Left colon (tissue), 2 donors: Measurements from ENCODE around the gene GDF10. TPM values are rescaled to one million over a fixed set of nuclear protein-coding genes. Genes with fewer than 3 reads are reported as not detected.

Experiments used
- ATAC-seq: fragments of 200-7000 bp; cut with Tn5 transposase; one replicate; pipeline ENCODE4 v1.9.1; 2020; ENCODE audit warnings: mild to moderate bottlenecking, moderate library complexity
- DNase-seq, 2 donors: peaks; one replicate each; pipeline ENCODE4 v3.0.0-alpha.2; 2020
- intact Hi-C, 2 donors: fragments of 100-400 bp; cut with DNase I in 1 of 2; cut with micrococcal nuclease in 1 of 2; formaldehyde crosslinking; loops; one replicate each; pipeline versions ENCODE4 v1.11.2 to v1.14.0; 2022; cut with DNase I, micrococcal nuclease
- total RNA-seq, 2 donors: library from RNA; stranded (reverse); fragmentation: NEBNext Ultra II Directional; extraction: Animal tissue kit (Norgen Biotek cat#: 25700); gene quantifications; one replicate each; pipeline ENCODE4 v1.2.1, GENCODE V29; 2021
- donor health status: DM: no; HTN: no; CAD: no.
- donor health status: DM: yes; HTN: yes; CAD: no.

The GDF10 gene
- total RNA-seq, 2 donors from 2014 or later: 0.12 to 0.67 TPM

DNA sequence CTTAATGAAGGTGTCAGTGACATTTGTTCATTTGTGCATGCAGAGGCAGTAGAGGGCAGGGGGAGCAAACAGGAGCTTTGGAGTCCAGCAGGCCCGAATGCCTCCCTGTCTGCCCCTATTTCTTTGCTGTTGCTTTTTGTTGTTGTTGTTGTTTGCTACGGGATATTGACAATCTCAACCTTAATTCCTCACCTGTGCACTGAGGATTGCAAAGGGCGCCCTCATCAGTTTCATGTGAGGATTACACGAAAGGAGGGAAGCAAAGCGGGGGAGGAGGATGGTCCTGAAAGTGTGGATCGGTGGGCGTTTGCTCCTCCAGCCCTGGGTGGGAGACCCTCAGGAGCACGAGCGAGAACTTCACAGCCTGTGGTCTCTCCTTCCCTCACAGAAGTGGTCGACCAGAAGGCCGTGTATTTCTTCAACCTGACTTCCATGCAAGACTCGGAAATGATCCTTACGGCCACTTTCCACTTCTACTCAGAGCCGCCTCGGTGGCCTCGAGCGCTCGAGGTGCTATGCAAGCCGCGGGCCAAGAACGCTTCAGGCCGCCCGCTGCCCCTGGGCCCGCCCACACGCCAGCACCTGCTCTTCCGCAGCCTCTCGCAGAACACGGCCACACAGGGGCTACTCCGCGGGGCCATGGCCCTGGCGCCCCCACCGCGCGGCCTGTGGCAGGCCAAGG, 9.6 kb downstream of the GDF10 start:
- ATAC-seq: no peak
- no peak for DNase-seq
- intact Hi-C loops: loop anchor here in 1 of 2 donors (5.0 kb wide), 1 partner anchor 262 kb away; no protein-coding TSS in a partner anchor

DNA sequence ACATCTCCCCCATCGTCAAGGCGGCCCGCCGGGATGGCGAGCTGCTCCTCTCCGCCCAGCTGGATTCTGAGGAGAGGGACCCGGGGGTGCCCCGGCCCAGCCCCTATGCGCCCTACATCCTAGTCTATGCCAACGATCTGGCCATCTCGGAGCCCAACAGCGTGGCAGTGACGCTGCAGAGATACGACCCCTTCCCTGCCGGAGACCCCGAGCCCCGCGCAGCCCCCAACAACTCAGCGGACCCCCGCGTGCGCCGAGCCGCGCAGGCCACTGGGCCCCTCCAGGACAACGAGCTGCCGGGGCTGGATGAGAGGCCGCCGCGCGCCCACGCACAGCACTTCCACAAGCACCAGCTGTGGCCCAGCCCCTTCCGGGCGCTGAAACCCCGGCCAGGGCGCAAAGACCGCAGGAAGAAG, 10.1 kb downstream of the GDF10 start:
- DNase-seq: no peak
- intact Hi-C loops: loop anchor here in 1 of 2 donors (5.0 kb wide), 1 partner anchor 263 kb away; no protein-coding TSS in a partner anchor
- no peak for ATAC-seq

DNA sequence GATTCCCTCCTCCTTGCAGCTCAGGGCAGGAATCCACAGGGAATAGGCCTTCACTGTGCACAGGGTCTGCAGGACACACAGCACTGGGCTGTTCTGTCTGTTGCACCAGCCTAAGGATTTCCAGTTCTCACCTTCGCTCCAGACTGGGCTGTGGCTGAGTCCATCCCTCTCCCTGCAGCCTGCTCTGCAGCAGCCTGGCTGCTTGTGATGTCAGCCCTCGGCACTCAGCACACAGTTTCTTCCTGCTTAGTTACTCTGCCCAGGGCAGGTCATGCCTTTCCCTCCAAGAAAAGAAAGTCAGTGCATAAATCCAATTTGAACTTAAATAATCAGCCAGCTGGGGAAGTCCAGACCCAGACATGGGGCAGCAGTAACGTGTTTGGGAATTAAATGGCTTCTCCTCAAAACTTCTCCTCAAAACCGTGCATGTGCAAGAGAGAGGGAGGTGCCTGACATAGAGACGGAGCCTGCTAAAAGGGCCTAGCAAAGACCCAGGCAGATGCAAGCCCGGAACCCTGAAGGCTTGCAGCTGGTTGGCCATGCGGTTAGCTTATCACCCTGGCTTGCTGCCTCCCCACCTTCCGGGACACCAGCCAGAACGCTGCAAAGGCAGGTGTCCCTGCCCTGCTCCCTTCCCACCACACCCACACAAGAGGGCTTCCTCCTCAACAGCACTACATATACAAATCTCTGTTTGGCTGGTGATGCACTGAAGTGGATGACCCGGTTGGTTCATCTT, 11.4 kb downstream of the GDF10 start:
- DNase-seq: peak; percentile 78 to 84
- peak; percentile 95 for ATAC-seq
- intact Hi-C loops: loop anchor here in 1 of 2 donors (5.0 kb wide), 1 partner anchor 264 kb away; no protein-coding TSS in a partner anchor

DNA sequence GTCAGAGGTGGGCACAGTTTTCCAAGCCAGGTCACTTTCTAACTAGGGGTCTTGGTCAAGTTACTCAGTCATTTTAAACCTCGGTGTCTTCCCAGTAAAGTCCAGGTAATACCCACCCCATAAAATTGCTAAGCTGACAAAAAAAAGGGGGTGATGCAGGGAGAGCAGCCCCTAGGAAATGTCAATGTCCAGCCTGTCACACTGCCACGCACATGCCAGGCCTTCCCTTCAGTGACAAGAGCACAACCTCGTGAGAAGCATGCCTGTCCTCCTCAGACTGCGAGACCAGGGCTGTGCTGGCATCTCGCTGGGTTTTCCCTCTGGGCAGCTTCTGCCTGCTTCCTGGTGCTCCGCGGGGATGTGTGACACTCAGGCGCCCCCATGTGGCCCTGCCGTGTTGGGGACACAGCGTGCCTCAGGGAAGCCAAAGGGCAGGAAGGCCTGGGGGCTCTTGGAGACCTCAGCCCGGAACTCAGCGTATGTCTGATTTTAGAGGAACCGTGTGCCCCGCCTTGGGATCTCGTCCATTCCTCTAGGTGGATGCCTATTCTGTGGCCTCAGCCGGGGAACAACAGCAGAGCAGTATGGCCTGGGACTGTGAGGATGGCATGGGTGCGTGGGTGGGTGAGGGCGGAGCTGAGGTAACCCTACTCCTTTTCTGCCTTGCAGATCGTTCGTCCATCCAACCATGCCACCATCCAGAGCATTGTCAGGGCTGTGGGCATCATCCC, 12.1 kb downstream of the GDF10 start:
- ATAC-seq (peak; percentile 92), DNase-seq (peak; percentile 81 to 90)

DNA sequence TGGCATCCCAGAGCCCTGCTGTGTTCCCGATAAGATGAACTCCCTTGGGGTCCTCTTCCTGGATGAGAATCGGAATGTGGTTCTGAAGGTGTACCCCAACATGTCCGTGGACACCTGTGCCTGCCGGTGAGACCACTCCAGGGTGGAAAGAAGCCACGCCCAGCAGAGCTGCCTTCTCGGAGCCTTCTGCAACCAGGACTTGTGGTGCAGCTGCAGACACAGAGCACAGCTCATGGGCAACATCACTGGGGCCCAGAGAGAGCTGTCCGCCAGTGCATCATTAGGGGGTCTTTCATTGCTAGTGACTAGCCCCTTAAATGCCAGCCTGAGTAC, 12.6 kb downstream of the GDF10 start:
- ATAC-seq (no peak), DNase-seq (no peak)
- intact Hi-C loops: loop anchor here in 1 of 2 donors (5.0 kb wide), 1 partner anchor 265 kb away; no protein-coding TSS in a partner anchor

More for the DNA sequence above, 12.1 kb downstream of the GDF10 start:
- intact Hi-C loops: loop anchor here in 1 of 2 donors (5.0 kb wide), 1 partner anchor 265 kb away; no protein-coding TSS in a partner anchor

DNA sequence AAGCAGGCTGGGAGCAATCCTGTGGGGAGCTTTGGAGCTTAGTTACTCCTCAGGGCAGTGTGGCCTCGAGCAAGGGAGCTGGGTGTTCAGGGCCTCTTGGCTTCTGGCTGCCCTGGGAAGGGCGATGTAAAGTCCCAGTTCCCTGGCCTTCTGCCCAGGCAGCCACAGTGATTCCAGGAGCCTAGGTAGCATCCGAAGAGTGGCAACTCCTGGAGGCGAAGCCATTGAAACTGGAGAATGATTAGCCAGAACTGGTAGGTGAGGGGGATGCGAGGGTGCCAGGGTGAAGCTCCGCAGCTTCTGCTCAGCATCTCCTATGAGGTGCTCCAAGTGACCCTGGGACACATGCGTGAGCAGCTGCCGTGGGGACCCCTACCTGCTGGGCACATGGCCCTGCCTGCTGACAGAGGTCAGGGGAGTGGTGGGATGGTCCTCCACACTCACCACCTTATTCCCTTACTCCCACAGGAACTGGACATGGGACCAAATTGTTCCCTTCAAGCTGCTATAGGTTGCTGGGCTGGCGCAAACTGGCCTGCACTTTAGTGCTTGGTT, 14.5 kb downstream of the GDF10 start:
- ATAC-seq (no peak), DNase-seq (no peak)
- intact Hi-C loops: loop anchor here in 1 of 2 donors (5.0 kb wide), 1 partner anchor 267 kb away; no protein-coding TSS in a partner anchor

DNA sequence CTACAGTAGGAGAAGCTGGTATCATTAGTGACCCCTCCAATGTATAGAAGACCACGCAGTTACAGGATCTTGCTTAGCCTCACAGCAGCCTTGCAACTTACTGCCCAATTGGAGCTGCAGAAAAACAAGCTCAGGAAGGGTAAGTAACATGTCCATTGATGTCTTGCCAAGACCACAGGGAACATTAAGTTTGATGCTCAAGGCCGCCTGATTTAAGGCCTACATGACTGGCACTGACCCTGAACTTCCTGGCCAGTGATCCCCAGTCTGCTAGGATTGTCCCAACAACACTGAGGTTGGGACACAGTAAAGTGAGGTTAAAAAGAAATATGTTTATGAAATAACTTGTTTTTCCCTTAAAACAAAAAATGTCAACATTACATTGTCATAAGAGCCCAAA, 15.4 kb downstream of the GDF10 start:
- intact Hi-C loops: no loop called here
- ATAC-seq (no peak), DNase-seq (no peak)

DNA sequence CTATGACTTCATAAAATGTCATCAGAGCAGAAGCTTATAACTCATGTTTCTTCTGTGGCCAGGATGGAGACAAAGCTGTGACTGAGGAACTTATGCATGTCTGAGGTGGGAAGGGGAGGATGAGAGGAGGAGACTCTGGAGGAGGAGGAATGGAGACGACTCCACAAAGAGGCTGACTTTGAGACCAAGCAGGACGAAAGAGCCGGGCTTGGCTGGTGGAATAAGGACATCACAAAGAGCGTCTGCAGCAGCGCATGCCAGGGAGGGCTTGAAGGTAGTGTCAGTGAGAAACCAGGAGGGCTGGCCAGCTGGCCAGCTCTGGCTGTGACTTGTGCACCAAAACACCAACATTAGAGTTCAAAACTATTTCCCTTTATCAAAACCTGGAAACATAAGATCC, 16.1 kb downstream of the GDF10 start:
- intact Hi-C loops: no loop called here
- ATAC-seq (no peak), DNase-seq (no peak)

DNA sequence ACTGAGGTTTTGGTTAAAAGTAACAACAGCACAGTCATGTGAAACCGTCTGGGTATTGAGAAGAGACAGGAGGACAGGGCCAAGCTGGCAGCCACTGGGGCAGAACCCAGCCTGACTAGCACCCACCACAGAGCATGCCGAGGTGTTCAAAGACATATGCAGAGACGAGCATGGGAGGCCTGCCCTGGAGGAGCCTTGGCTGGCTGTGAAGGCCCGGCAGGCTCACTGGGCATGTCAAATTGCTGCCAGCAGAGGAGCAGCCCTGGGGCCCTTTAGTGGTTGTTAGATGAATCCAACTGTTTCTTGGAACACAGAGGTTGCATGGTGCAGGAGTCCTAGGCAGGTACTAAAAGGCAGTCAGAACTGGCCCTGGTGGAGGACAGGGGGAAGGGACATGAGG, 17.3 kb downstream of the GDF10 start:
- ATAC-seq: no peak
- intact Hi-C loops: no loop called here
- no peak for DNase-seq

DNA sequence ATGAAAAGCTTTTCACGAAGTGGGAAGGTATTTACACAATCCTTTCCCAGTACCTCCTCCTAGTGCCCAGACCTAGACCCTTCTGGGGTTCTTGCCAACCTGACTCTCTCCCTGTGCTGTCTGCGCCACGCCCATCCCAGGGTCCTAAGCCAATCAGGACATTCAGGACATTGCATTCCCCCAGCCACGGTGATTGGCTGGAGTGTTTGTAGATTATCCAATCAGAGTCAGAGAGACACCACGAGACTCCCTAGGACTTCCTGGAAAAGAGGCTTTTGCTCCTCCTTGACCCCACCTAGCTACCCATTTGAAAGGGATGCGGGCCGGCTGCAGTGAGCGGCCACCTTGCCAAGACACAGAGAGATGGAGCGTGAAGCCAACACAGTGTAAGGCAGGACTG, 18.7 kb downstream of the GDF10 start:
- intact Hi-C loops: no loop called here
- DNase-seq: no peak
- ATAC-seq: no peak

DNA sequence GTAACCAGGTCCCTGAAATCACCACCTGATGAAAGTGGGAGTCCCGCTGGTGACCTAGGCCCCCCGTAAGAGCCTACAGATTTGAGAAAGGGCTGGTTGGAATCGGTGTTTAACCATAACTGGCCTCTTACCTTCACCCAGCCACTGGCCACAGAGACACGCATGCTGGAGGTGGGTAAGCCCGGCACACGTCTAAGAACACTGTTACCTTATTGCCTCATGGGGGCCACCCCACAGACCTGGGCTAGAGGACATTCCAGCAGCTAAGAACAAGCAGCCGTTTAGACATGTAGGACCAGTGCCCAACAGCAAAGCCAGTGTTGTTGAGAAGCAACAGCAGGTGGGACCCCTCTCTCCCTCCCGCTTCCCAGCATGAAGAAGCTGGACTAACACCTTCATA, 19.8 kb downstream of the GDF10 start:
- ATAC-seq: no peak
- intact Hi-C loops: no loop called here

DNA sequence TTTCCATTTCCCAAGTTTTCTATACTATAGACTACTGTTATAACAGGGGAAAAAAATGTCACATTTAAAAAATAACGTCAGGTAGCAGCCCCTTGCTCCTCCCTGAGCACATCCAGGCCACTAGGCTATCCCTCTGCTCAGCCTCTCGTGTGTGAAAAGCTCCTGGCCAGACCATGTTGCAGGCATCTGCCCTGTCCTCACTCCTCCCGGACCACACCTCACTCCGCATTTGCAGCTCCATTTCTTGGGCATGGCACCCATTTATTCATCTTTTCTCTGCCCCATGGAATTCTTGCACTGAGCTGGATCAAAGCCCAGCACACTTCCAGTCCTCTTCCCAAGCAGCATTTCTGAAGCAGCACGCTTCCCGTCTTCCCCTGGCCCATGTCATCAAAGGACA, 20.8 kb downstream of the GDF10 start:
- intact Hi-C loops: no loop called here
- ATAC-seq: no peak
- DNase-seq: no peak

More for the DNA sequence above, 19.8 kb downstream of the GDF10 start:
- no peak for DNase-seq

DNA sequence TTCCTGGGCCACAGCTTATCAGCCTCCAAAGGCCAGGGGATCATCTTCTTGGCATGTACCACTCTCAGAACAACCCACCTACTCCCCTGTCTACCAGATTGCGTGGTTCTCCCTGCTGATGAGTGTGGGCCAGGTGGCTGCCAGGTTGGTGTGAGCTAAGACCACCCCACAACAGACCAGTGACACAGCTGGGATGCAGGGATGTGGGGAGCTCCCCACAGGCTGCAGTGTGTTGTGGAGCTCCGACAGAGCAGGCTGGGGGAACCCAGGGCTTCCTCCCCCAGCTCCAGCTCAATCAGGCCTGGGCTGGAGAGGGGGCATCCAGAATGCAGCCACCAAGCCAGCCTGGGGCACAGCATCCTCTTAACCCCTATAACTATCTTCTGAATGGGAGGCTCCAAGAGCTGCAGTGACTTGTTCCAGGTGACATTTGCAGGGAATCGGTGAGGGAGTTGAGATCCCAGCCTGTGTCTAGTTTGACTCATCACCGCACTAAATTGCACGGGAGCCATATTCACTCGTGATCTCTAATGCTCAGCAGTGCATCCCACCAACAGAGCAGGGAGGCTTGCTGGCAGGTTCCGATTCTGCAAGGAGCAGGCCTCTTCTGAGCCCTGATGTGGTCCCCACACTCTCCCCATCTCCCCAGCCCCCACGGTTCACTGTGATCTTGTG, 21.7 kb downstream of the GDF10 start:
- ATAC-seq (no peak), DNase-seq (no peak)
- intact Hi-C loops: no loop called here

DNA sequence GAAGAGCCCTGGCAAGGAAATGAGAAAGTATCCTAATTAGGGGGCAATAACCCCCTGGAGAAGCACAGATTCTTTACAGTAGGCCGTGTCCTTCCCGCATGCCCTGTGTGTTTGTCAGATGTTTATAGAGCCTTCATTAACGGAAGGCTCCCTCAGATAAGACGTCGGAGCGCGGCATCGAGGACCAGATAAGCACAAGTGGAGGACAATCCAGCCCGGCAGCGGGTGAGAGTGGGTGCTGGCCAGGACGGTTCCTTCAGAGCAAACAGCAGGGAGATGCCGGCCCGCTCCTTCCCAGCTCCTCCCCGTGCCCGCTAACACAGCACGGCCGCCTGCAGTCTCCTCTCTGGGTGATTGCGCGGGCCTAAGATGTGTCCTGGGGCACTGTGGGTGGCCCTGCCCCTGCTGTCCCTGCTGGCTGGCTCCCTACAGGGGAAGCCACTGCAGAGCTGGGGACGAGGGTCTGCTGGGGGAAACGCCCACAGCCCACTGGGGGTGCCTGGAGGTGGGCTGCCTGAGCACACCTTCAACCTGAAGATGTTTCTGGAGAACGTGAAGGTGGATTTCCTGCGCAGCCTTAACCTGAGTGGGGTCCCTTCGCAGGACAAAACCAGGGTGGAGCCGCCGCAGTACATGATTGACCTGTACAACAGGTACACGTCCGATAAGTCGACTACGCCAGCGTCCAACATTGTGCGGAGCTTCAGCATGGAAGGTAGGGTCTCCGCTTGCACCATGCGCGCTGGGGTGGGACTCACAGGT, 22.5 kb downstream of the GDF10 start, which contains the start of gene GDF2:
Gene GDF2, plus strand, starts transcription at position 155 of the 762 bp plus-strand sequence. Its CDS starts 215 bp downstream, at position 370.
- ATAC-seq: no peak
- no peak for DNase-seq
- intact Hi-C loops: no loop called here

DNA sequence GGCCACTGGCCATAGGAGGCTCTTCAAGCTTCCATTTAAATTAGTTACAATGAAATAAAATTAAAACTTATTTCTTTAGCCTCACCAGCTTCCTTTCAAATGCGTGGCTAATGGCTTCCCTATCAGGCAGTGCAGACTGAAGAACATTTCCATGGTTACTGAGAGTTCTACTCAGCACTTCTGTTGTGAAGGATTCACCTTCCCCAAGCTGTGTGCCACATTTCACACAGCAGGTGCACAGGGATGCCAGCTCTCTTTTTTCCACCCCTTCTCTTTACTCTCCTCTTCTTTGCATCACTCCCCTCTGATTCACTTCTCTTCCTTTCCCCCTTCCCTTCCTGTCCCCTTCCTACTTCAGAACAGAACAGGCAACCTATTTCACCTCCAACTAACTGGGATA, 23.1 kb downstream of the GDF10 start:
- intact Hi-C loops: no loop called here
- DNase-seq: no peak
- no peak for ATAC-seq

DNA sequence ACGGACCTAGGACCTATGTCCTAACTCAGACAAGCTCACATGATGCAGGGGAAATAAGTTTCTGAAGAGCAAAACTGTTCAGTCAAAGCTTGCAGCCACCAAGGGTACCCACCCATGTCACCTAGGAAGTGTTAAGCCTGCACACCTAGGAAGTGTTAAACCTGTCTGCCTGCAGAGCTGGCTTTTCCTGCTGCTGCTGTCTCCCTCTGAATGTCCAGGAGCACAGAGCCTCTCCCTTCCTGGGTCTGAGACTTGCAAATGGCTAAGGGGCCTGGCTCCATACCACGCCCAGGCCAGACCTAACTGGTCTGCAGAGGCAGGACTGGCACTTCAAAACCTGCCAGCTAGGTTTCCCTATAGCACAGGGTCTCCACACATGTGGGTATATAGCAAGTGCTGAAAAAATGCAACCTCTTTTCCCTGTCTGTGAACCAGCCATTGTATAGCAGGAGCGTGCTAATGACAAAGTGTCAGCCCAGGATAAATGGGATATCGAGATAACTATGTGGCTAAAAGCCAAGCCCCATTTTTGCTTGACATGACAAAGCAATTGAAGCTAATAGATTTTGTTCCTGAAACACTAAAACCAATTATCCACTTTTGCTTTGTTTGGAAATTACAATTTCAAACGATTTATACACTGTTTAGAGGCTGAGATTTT, 23.8 kb downstream of the GDF10 start:
- DNase-seq (no peak), ATAC-seq (peak; percentile 87)

More for the DNA sequence above, 23.8 kb downstream of the GDF10 start:
- intact Hi-C loops: no loop called here
